Right kidney (tissue), 1 donor: ENCODE measurements around the gene KAZN.

Source experiments
- DNase-seq: peaks from one replicate; pipeline ENCODE4 v3.0.0-alpha.2; 2016

KAZN gene

GRCh38 chr1:15099441-15100120, 501.1 kb downstream of the KAZN start:
- no peak for DNase-seq

GRCh38 chr1:15100121-15100879, 501.8 kb downstream of the KAZN start:
- DNase-seq = peak; percentile 69

- DNase-seq = no peak
Observed at GRCh38 chr1:15100880-15101760, 502.6 kb downstream of the KAZN start.

- no peak for DNase-seq
Observed at GRCh38 chr1:15101801-15102200, 503.3 kb downstream of the KAZN start.

GRCh38 chr1:15102646-15103045, 504.2 kb downstream of the KAZN start:
- DNase-seq = no peak

- no peak for DNase-seq
Observed at GRCh38 chr1:15103211-15103610, 504.7 kb downstream of the KAZN start.

- DNase-seq = no peak
Observed at GRCh38 chr1:15103906-15104305, 505.4 kb downstream of the KAZN start.

GRCh38 chr1:15104768-15105167, 506.3 kb downstream of the KAZN start:
- DNase-seq = no peak

GRCh38 chr1:15106608-15107007, 508.1 kb downstream of the KAZN start:
- no peak for DNase-seq

- no peak for DNase-seq
Observed at GRCh38 chr1:15107058-15107687, 508.7 kb downstream of the KAZN start.

- no peak for DNase-seq
Observed at GRCh38 chr1:15107911-15108310, 509.4 kb downstream of the KAZN start.

GRCh38 chr1:15110128-15110866, 511.8 kb downstream of the KAZN start:
- no peak for DNase-seq

- DNase-seq = no peak
Observed at GRCh38 chr1:15110867-15111230, 512.4 kb downstream of the KAZN start.

GRCh38 chr1:15113146-15113545, 514.7 kb downstream of the KAZN start:
- DNase-seq = no peak

GRCh38 chr1:15114884-15115283, 516.4 kb downstream of the KAZN start:
- DNase-seq = no peak

- no peak for DNase-seq
Observed at GRCh38 chr1:15115542-15116330, 517.3 kb downstream of the KAZN start.

- DNase-seq = no peak
Observed at GRCh38 chr1:15116966-15117365, 518.5 kb downstream of the KAZN start.

GRCh38 chr1:15117671-15118325, 519.3 kb downstream of the KAZN start:
- no peak for DNase-seq

- no peak for DNase-seq
Observed at GRCh38 chr1:15118579-15118978, 520.1 kb downstream of the KAZN start.

- DNase-seq = no peak
Observed at GRCh38 chr1:15120251-15120945, 521.9 kb downstream of the KAZN start.
